Measurements from ENCODE around the gene C2orf81.

C2orf81 gene

GRCh38 chr2:74366036-74366435 lies 55.4 kb downstream of the C2orf81 start:
- H3K4me2 ChIP-seq (ENCODE audit: insufficient read depth, low read length): no peak overlapping the region
- no peaks in the 10 kb centered on the region for H3K27me3 ChIP-seq (ENCODE audit: insufficient read depth, low read length, poor library complexity)
- H3K4me3 ChIP-seq (ENCODE audit: low read depth in 1 of 2, low read length in 2 of 2): no peak overlapping the region
- H3K4me1 ChIP-seq (ENCODE audit: insufficient read depth, low read length): no peaks in the 10 kb centered on the region
- TF ChIP-seq CTCF (IDR thresholded peaks at IDR 0.05; ENCODE audit: borderline replicate concordance, extremely low read depth, low read length, poor library complexity, severe bottlenecking): no peak
- TF ChIP-seq EZH2 (IDR thresholded peaks at IDR 0.05; ENCODE audit: borderline replicate concordance, low read depth, low read length, severe bottlenecking): no peak
- no peaks in the 10 kb centered on the region for H3K79me2 ChIP-seq (ENCODE audit: insufficient read depth, low read length)
- ATAC-seq (ENCODE audit: insufficient read depth, low read depth) (no peak), DNase-seq (no peak)
- no peak overlapping the region for H3K9ac ChIP-seq (ENCODE audit: low read depth, low read length)
- H3K27ac ChIP-seq (ENCODE audit: low read length): no peak overlapping the region
- peaks cover 99% of the 10 kb centered on the region for H3K36me3 ChIP-seq (ENCODE audit: insufficient read depth, low read length)
- no peak overlapping the region for H2AFZ ChIP-seq (ENCODE audit: low read depth, low read length)
- H3K9me3 ChIP-seq (ENCODE audit: insufficient read depth, low read length, severe bottlenecking): no peaks in the 10 kb centered on the region
- no peaks in the 10 kb centered on the region for H4K20me1 ChIP-seq (ENCODE audit: insufficient read depth, low read length)

GRCh38 chr2:74364533-74365505 lies 56.6 kb downstream of the C2orf81 start:
- H3K36me3 ChIP-seq (ENCODE audit: insufficient read depth, low read length): peaks cover 99% of the 10 kb centered on the region
- TF ChIP-seq CTCF (IDR thresholded peaks at IDR 0.05; ENCODE audit: borderline replicate concordance, extremely low read depth, low read length, poor library complexity, severe bottlenecking): no peak
- no peak for TF ChIP-seq EZH2 (IDR thresholded peaks at IDR 0.05; ENCODE audit: borderline replicate concordance, low read depth, low read length, severe bottlenecking)
- H4K20me1 ChIP-seq (ENCODE audit: insufficient read depth, low read length): no peaks in the 10 kb centered on the region

More at GRCh38 chr2:74364533-74365505, 56.6 kb downstream of the C2orf81 start:
- Histone ChIP-seq H3K4me2 (ENCODE audit: insufficient read depth, low read length) (no peak overlapping the region), H3K4me1 (ENCODE audit: insufficient read depth, low read length) (no peaks in the 10 kb centered on the region), H3K79me2 (ENCODE audit: insufficient read depth, low read length) (no peaks in the 10 kb centered on the region), H3K27ac (ENCODE audit: low read length) (no peak overlapping the region), H3K9ac (ENCODE audit: low read depth, low read length) (no peak overlapping the region), H3K4me3 (ENCODE audit: low read depth in 1 of 2, low read length in 2 of 2) (no peak overlapping the region), H2AFZ (ENCODE audit: low read depth, low read length) (no peak overlapping the region), H3K27me3 (ENCODE audit: insufficient read depth, low read length, poor library complexity) (no peaks in the 10 kb centered on the region), H3K9me3 (ENCODE audit: insufficient read depth, low read length, severe bottlenecking) (no peaks in the 10 kb centered on the region)
- ATAC-seq (ENCODE audit: insufficient read depth, low read depth) (no peak), DNase-seq (no peak)
